IPS-11a (cell line): Measurements from ENCODE around the gene VPS4A.
"Not testable (repeated sequence)": the region's sequence is repeated elsewhere in the genome, so short reads cannot be mapped to it uniquely, and the experiment has no call there.

ENCODE experiments used
- H3K4me3 ChIP-seq: one replicate; pipeline ENCODE4 v1.5.1; 2013; ENCODE audit warnings: low read depth, low read length, control low read depth

The VPS4A gene

DNA sequence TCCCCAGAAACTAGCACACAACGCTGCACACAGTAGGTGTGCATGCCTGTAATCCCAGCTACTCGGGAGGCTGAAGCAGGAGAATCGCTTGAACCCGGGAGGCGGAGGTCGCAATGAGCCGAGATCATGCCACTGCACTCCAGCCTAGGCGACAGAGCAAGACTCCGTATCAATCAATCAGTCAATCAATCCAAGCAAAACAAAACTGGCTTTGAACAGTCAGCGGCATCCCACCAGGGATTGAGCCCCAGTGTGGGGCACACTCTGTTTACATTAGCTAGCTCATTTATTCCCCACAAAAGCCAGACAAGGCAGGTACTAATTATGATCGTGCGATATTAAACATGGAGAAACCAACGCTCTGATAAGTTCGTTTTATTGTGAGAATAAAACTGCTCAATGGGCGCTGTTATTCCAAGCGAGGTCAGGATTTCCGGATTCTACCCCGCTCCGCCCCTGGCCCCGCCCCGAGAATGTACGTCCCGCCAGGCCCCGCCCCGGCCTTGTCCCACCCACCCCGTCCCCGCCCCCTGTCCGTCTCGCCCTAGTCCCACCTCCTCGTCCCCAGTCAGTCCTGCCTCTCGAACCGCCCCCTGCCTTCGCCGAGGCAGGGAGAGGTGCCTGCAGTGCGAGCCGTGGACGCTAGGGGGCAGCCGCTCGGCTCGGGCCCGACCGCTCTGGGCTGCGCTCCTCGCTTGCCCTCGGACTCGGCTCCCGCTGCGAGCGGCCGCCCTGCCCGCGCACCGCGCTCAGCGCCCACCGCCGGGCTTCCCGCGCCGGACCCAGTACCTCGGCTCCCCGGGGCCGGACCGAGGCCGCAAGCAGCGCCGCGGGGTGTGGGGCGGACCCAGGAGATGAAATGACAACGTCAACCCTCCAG, at the start of gene VPS4A:
TSS of gene VPS4A (plus strand) at position 698 of the 880 bp plus-strand sequence. CDS start at position 860, 162 bp downstream.
- peak within 1 kb of the TSS; percentile 74 for H3K4me3 ChIP-seq

- H3K4me3 ChIP-seq, result no peak overlapping the region
These were observed 44.7 kb upstream of the VPS4A start for GRCh38 chr16:69266334-69267063.

DNA sequence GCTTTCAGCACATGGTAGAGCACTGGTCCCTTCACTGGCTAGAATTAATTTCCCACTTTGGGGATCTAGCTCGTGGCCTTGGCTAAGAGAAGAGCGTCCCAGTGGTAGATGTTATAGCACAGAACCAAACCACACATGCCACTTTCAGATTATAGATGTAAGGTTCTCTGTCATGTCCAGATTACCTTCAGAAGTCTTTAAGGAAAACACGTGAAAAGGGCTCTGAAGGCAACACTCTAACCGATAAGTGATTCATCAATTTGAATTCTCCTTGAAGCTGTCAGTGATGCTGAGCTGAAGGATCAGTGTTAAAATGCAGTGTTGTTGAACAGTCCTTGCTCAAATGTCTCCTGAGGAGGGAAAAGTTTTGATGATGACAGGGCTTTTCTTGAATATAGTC, 43.5 kb upstream of the VPS4A start:
- no peak overlapping the region for H3K4me3 ChIP-seq

- H3K4me3 ChIP-seq, result no peak overlapping the region
These were observed 40.8 kb upstream of the VPS4A start for GRCh38 chr16:69270395-69270794.

GRCh38 chr16:69270831-69271230, 40.3 kb upstream of the VPS4A start:
- H3K4me3 ChIP-seq, result no peak overlapping the region

- H3K4me3 ChIP-seq, result no peak overlapping the region
These were observed 38.1 kb upstream of the VPS4A start for GRCh38 chr16:69273009-69273408.

- no peak overlapping the region for H3K4me3 ChIP-seq
These were observed 36.4 kb upstream of the VPS4A start for GRCh38 chr16:69274699-69275235.

DNA sequence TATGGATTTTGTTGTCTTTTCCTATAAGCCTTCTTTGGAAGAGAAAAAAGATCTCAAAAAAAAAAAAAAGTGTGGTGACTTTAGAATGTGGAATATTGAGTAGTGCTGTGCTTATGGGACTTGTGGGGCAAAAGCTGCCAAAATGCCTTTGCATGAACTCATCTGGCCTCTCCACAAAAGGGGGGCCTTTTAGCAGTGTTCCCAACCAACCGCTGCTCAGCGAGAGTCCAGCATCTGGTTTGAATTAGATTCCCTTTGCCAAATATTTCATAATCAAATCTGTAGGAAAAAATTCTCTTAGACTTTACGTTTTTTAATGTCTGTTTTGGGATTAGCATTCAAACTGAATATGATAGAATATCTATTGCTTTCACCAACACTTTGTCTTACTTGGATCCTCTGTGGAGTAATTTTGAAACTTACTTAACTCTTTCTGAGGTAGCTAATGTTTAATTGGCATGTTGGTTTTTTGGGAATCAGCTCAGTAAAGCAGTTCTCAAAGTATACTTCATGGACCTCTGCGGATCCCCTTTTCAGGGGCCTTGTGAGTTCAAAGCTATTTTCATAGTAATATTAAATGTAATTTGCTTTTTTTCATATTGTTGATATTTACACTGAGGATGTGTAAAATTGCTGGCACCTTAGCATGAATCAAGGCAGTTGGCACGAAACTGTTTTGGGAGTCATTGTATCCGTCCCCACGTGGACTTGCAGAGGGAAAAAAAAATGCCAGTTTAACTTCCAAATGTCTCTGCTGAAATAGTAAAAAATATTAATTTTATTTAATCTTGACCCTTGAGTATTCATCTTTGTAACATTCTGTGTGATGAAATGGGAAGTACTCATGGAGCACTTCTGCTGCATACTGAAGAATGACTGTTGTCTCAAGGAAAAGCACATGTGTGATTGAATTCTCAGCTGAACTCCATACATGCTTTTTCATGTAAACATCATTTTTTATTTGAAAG, 34.7 kb upstream of the VPS4A start:
- no peak overlapping the region for H3K4me3 ChIP-seq

DNA sequence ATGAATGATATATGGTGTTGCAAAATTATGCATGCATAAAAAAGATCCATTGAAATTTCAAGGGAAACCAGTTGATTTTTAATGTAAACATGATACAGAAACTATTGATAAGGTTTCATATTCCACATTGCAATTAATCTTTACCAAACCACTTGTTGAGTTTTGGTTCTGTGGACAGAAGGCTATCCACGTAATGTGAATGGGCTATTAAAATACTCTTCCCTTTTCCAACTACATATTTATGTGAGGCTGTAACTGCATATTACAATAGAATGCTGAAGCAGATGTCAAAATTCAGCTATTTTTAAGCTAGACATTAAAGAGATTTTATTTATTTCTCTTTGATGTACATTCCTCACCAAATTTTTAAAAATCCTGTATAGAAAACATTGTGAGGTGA, 33.7 kb upstream of the VPS4A start:
- no peak overlapping the region for H3K4me3 ChIP-seq

- no peak overlapping the region for H3K4me3 ChIP-seq
These were observed 27.3 kb upstream of the VPS4A start for GRCh38 chr16:69283851-69284250.

- no peak overlapping the region for H3K4me3 ChIP-seq
These were observed 25.9 kb upstream of the VPS4A start for GRCh38 chr16:69285240-69285639.

GRCh38 chr16:69286941-69287713, 24.0 kb upstream of the VPS4A start:
- H3K4me3 ChIP-seq, result no peak overlapping the region

GRCh38 chr16:69291657-69292056, 19.5 kb upstream of the VPS4A start:
- H3K4me3 ChIP-seq, result not testable (repeated sequence)

GRCh38 chr16:69293401-69293800, 17.7 kb upstream of the VPS4A start:
- no peak overlapping the region for H3K4me3 ChIP-seq

DNA sequence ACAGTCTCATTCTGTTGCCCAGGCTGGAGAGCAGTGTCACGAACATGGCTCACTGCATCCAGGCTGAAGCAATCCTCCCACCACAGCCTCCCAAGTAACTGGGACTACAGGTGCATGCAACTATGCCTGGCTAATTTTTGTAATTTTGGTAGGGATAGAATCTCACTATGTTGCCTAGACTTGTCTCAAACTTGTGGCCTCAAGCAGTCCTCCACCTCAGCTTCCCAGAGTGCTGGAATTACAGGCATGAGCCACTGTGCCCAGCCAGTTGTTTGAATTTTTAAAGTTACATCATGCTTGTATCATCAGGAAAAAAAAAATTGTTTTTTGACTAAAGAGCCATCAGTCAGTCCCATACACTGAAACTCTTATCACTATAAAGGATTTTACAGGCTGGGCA, 17.1 kb upstream of the VPS4A start:
- no peak overlapping the region for H3K4me3 ChIP-seq

DNA sequence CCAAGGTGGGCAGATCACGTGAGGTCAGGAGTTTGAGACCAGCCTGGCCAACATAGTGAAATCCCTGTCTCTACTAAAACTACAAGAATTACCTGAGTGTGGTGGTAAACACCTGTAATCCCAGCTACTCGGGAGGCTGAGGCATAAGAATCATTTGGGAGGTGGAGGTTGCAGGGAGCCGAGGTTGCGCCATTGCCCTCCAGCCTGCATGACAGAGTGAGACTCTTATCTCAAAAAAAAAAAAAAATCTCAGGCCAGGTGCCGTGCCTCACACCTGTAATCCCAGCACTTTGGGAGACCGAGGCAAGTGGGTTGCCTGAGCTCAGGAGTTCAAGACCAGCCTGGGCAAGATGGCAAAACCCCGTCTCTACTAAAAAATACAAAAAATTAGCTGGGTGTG, 14.4 kb upstream of the VPS4A start:
- H3K4me3 ChIP-seq, result not testable (repeated sequence)

DNA sequence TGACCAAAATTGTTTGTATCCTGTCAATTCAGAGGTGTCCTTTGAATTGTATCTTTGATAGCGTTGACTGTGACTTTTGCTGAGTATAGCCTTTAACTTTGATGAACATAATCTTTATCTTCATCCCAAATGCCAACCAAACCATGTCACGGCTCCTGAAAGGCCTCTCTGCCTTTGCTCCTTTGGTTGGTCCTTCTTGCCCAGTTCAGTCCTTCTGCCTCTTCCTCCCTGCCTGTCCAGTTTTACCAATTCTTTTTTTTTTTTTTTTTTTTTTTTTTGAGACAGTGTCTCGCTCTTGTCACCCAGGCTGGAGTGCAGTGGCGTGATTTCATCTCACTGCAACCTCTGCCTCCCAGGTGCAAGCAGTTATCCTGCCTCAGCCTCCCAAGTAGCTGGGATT, 12.9 kb upstream of the VPS4A start:
- H3K4me3 ChIP-seq, result no peak overlapping the region

DNA sequence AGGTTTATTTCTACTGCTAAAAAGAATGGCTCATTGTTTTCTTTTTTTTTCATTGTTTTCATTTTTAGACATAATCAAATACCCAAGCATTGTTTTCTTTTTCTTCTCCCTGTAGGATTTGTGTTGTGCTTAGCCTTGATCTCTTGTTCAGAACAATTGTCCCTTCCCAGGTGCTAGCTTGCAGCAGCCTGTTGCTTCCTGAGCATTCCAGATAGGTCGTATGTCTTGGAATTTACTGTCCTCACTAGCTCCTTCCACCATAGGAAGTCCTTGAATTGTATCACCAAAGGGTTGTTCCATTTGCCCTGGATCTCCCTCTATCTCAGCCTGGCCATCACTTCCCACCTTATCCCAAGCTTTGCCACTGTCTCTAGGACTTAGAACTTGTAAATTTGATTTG, 10.0 kb upstream of the VPS4A start:
- no peak overlapping the region for H3K4me3 ChIP-seq

DNA sequence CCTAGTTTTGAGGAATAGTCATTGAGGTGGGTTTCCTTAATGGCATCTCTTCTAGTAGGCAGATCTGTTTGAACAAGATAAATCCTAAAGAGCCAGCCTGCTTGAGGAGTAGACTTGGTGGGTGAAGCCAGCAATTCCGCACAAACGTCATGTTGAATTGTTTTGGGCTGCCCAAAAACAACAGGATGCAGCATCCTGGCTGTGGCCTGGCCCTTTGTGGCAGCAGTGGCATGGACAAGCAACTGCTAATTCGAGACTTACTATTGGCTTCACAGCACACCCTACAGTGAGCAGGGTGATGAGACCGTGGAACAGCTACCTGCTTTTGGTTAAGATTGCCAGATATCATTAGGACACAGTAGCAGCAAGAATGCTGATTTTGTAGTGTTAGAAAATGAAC, 9.3 kb upstream of the VPS4A start:
- no peak overlapping the region for H3K4me3 ChIP-seq

DNA sequence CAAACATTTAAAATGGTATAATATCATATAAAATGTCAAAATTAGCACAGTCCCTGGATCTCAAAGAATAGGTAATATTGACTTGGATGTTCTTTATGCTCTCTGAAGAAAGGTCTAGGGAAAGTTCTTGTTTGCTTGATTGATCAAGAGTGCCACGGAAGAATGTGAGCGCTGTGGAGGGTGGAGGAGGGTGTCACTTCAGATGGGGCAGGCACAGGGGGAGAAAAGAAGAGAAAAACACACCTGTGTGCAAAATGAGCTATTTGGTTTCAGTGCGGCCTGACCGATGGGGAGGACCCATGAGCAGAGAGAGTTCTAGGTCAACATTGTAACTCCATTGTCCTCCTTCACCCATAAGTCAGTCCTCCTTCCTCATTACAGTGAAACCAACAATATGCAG, 8.8 kb upstream of the VPS4A start:
- H3K4me3 ChIP-seq, result no peak overlapping the region
